ENCODE measurements around the gene RHOB. TPM values are rescaled to one million over a fixed set of nuclear protein-coding genes. Genes with fewer than 3 reads are reported as not detected.

Gene RHOB
- polyA plus RNA-seq, 3 donors = 43.3 to 602 (median 66.3) TPM

DNA sequence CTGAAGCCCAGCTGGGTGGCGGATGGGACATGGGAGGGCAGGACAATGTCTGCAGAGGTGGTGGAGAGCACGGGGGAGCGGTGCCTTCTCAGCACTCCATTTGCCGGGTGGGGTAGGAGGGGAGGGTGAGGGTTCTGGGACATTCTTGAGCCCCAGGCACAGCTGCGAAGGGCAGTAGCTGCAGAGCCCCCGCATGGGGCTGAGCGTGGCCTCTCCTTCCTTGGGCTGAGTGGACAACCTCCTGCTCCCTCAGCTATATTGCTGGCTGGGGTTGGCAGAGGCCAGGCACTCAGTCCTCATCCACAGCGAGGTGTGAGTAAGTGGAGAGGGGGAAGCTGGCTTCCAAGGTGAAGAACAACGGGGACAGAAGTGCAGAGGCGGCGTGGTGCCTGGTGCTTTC is 50.1 kb downstream of the RHOB start:
- Mint-ChIP-seq H3K9me3 (peaks cover 0 to 3% (median 0%) of the 10 kb centered on the region in 7 donors), H3K27ac (no peak overlapping the region), H3K36me3 (no peaks in the 10 kb centered on the region), H3K4me3 (no peak overlapping the region), H3K4me1 (peaks cover 22% of the 10 kb centered on the region), H3K27me3 (ENCODE audit: low read depth in 3 of 3) (peaks cover 0 to 3% (median 2%) of the 10 kb centered on the region in 3 donors)
- Histone ChIP-seq H3K79me2 (ENCODE audit: insufficient read depth, low read length) (no peaks in the 10 kb centered on the region), H2AFZ (ENCODE audit: insufficient read depth, low read depth, low read length, poor library complexity, severe bottlenecking) (peak overlapping the region; percentile 21), H3K27me3 (ENCODE audit: control insufficient read depth in 2 of 2, insufficient read depth in 2 of 2, low read length in 2 of 2) (no peaks in the 10 kb centered on the region), H3K4me1 (ENCODE audit: control insufficient read depth in 1 of 2, insufficient read depth in 2 of 2, low read length in 2 of 2) (peaks cover 16% of the 10 kb centered on the region in 2 donors), H3K9ac (ENCODE audit: insufficient read depth, low read length, poor library complexity, severe bottlenecking) (no peak overlapping the region), H3K9me3 (replicated peaks in 1 of 2; ENCODE audit: control insufficient read depth in 1 of 2, insufficient read depth in 1 of 2, low read length in 2 of 2) (no peaks in the 10 kb centered on the region), H3K36me3 (replicated peaks in 1 of 2; ENCODE audit: control insufficient read depth in 1 of 2, insufficient read depth in 2 of 2, low read length in 2 of 2) (no peaks in the 10 kb centered on the region), H3K27ac (ENCODE audit: low read depth in 1 of 2, low read length in 2 of 2) (no peak overlapping the region), H3K4me3 (replicated peaks in 1 of 3; ENCODE audit: low read depth in 2 of 3, low read length in 3 of 3) (no peak overlapping the region), H3K4me2 (replicated peaks; ENCODE audit: extremely low read depth, low read length, poor library complexity, severe bottlenecking) (no peak overlapping the region), H4K20me1 (ENCODE audit: insufficient read depth, low read length) (no peaks in the 10 kb centered on the region)
- TF ChIP-seq, protein P1, sequence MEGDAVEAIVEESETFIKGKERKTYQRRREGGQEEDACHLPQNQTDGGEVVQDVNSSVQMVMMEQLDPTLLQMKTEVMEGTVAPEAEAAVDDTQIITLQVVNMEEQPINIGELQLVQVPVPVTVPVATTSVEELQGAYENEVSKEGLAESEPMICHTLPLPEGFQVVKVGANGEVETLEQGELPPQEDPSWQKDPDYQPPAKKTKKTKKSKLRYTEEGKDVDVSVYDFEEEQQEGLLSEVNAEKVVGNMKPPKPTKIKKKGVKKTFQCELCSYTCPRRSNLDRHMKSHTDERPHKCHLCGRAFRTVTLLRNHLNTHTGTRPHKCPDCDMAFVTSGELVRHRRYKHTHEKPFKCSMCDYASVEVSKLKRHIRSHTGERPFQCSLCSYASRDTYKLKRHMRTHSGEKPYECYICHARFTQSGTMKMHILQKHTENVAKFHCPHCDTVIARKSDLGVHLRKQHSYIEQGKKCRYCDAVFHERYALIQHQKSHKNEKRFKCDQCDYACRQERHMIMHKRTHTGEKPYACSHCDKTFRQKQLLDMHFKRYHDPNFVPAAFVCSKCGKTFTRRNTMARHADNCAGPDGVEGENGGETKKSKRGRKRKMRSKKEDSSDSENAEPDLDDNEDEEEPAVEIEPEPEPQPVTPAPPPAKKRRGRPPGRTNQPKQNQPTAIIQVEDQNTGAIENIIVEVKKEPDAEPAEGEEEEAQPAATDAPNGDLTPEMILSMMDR (IDR thresholded peaks at IDR 0.05) = no peak
- WGBS (ENCODE audit: insufficient coverage) = 89% methylated on average over 9 of the region's 11 CpGs
- DNase-seq = no peak
- intact Hi-C loops (cut with micrococcal nuclease) = no loop called here

Small RNA genes within 50 kb of the gene (small RNA-seq; reads per million reads assigned to genes)
- gene RF00019 (ENCODE audit: insufficient read length, low read depth) (not detected), gene RNA5SP86 (ENCODE audit: insufficient read length, low read depth) (not detected)

Other genes with a start within 250 kb of the RHOB start
- gene SDC1, start 221.9 kb upstream of the RHOB start, polyA plus RNA-seq = not detected
- 10 to 100 TPM in 1 of 3 donors, 1 to 10 TPM in 2; 7.2 to 22.4 (median 8.3) TPM for gene PUM2, start 96.2 kb upstream of the RHOB start, polyA plus RNA-seq
- 10 to 100 TPM; 45.1 to 48.9 (median 45.4) TPM for gene HS1BP3, start 204.0 kb downstream of the RHOB start, polyA plus RNA-seq
- gene GDF7, start 220.1 kb downstream of the RHOB start, polyA plus RNA-seq = not detected